ENCODE results near the gene OGFR.

Gene OGFR

DNA sequence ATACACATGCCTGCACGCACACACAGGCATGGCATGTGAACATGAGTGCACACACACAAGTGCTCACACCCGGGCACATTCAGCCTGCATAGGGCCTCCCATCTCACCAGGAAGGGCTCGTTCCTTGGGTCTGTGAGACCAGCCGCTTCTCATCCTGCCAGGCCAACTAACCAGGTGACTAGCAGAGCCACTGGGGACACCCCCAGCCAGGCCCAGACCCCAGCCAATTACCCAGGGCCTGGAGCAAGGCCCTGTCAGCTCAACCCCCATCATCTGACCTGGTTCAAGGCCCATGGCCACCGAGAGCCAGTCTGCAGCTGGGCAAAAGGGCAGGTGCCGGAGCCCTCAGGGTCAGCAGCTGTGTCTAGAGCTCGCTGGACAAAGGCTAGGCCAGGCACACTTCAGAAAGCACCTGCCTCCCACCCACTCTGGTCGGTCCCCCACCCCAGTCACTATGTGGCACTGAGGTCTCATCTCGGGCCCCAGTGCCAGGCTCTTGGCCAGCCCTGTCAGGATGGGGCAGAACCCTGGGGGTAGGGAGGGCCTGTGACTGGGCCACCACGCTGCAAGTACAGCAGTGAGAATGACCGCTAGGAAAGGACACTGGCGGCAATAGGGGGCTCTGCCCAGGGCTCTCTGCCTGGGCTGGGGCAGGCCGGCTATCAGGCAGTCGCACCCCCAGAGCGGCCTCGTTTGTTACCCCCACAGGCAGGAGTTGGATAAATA, 35.1 kb upstream of the OGFR start:
- no peak for DNase-seq (ENCODE audit: low read depth, low spot score)

DNA sequence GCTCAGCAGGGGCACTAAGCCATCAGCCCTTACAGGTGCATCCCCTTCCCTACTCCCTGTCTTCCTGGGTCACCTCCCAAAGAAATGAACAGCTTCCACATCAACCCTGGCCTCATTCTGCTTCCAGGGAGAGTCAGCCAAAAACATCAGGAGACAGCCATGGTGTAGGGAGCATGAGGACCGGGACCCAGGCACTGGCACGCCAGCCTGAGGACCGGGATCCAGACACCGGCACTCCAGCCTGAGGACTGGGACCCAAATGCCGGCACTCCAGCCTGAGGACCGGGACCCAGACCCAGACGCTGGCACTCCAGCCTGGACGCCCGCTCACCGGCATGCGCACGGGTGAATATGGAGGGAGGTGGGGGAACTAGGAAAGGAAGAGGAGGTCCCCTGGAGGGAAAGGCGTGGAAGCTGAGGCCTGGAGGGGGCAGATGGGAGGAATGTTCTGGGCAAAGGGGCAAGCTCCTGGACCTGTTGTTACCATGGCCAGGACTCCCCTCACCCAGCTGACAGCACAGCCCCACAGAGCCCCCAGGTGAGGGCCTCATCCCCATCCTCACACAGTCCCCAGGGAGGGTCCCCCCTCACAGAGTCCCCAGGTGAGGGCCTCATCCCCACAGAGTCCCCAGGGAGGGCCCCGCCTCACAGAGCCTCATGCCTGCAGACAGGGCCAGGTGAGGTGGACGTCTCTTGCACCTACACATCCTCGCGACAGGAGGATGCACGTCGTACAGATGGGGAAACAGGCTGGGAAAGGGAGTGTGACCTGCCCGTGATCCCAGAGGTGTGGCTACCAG, 34.3 kb upstream of the OGFR start:
- DNase-seq (ENCODE audit: low read depth, low spot score), result no peak

DNA sequence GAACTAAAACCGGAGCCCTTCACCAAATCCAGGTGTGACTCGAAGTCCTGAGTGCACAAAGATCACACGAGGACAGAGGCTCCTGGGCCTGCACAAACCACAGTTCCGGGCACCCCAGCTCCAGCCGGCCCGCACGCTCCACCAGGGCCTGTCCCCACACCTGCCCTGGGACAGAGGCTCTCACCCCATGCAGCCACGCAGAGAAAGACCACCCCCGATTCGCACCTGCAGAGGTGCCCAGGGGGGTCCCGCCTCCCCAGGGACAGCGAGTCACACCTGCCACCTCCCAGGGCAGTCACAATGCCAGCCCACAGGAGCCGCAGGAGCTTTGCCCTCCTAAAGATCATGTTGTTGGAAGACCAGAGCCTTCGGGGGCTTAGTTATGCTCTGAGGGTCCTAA, 33.7 kb upstream of the OGFR start:
- DNase-seq (ENCODE audit: low read depth, low spot score), result no peak

DNA sequence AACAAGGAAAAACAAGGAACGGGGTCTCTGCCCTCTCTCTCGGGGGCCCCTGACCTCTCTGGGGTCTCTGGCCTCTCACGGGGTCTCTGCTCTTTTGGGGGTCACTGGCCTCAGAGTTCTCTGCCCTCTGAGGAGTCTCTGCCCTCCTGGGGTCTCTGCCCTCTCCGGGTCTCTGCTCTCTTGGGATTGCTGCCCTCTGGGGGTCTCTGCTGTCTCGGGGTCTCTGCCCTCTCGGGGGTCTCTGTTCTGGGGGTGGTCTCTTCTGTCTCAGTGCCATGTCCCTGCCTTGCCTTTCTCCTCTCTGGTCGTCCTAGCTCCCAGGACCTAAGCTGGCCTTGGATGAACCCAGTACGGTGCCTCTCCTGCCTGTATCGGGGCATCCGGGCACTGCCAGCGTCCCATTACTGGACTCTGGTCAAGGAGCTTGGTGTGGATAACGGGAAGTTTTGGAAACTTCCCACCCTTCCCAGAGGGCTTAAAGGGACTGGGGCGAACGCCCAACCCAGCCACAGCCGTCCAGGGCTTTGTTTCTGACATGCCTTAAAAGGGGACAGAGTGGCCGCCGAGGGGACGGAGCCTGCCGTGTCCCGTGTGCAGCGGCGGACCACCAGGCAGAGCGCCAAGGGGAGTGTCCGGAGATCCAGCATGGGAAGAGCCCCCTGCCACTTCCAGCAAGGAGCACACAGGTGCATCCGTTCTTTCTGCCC, 33.1 kb upstream of the OGFR start:
- DNase-seq (ENCODE audit: low read depth, low spot score), result no peak

DNA sequence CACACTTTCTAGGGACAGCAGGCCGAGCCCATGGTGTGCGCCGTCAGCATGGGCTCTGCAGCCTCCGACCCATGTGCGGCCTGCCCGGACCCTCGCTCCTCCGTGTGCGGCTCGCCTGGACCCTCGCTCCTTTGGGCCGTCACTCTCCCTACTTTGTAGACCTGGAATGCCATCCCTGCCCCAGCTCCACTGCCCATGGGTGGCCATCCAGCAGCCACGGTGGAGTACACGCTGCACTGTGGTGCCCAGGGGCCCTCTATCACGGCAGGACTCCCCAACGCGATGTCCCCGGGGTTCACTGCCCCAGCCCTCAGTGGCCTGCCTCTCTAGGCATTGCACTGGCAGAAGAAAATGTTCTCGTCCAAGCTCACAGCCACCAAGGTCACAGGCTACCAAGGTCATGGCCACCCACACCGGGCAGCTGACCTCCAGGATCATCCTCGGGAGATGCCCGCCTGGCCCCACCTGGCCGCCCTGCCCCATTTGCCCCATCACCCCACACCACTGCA, 32.5 kb upstream of the OGFR start:
- DNase-seq (ENCODE audit: low read depth, low spot score), result no peak

DNA sequence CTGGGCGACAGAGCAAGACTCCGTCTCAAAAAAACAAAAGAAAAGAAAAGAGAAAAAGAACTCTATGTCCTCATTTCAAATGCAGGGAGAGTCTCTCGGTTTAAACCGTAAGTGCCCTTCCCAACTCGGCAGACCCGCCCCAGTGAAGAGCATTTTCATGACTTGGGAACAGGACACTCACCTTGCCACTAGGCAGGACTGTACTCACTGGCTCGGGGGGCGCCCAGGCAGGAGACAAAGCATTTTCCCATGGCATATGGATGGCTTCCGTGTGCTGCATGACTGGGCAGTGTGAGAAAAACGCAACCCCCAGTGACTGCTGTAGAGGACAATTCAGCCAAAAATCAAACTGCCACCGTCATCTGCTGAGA, 32.0 kb upstream of the OGFR start:
- no peak for DNase-seq (ENCODE audit: low read depth, low spot score)

DNA sequence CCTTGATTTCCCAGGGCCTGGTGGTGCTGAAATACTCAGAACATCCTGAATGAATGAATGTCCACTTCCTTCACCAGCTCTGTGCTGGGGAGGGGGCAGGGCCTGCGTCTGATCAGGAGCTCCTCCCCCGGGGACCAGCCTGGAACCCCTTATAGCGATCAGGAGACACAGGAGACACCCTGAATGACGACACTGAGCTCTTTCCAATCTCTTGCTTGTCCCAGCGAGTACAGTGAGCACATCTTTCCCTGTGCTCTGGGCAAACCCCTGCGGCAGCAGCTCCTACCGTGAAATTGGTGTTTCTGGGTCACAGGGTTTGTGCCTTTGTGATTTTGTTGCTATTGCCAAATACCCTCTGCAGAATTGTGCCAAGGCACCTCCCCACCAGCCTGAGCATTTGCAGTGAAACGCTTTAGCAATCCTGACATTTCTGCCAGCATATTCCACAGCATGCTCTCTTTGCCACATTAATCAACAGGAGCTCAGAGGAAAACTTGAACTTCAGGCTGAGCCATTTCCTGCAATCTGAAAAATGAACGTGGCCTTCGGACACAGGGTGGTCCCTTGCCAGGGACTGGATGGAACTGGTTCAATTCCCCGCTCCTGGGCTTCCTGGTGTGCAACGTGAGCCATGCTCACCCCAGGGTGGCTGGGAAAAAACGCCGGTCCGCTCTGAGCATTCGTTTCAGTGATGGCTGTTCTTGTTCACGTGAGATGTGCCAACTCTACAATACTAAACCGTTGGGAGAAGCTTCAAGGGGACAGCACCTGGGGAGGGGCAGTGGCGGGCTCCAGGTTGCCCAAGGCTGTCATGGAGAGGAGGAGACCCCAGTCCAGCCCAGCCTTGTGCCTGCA, 31.4 kb upstream of the OGFR start:
- no peak for DNase-seq (ENCODE audit: low read depth, low spot score)

DNA sequence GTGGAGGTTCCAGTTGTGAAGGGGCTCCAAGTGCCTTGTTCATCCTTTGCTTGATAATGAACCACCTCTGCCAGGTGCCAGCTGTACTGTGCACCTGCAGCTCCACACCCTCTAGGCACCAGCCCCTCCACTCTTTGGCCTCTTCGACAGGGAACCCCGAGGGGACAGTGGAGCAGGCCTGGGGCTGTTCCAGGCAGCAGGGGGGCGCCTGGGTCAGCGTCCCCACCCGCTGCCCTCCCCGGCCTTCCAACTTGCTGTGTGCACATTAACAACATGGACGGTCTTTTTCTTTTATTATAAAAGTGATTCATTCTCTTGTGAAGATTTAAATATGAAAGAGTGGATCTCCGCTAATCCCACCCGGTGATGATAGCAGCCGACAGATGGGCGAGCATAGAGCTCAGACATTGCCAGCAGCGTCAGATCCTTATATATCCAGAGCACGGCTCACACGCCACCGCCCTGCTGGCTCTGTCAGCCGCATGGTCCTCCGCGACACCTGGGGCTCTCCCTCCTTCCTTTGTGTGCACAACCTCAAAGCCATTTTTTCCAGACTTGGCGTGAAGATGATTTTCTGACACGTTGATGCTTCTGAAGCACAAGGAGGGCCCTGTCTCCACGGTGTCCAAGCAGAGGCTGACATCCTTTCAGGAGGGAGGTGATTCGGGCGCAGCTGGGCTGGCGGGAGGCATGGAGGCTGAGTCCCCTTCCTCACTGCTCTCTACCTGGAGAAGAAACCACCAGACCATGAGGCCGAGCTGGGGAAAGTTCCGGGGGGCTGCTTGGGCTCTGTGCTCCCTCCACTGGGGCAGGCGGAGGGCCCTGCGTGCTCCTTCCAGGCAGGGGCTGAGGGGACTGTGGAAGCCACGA, 30.6 kb upstream of the OGFR start:
- DNase-seq (ENCODE audit: low read depth, low spot score), result no peak

DNA sequence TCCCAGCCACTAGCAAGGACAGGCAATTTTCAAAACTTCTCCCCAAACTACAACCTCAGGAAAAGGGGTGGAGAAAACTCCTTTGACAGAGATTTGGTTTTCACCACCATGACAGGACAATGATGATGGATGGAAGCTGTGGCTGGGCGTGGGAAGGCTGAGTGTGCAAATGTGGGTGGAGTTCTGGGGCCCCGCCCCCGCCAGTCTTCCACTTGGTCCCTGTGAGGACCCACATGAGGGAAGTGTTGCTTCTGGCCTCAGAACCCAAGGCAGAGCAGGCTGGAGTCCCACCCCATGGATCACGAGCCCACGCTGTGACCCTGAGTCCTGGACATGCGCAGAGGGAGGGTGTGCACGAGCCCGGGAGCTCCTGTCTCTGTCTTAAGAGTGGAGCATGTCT, 29.9 kb upstream of the OGFR start:
- no peak for DNase-seq (ENCODE audit: low read depth, low spot score)

DNA sequence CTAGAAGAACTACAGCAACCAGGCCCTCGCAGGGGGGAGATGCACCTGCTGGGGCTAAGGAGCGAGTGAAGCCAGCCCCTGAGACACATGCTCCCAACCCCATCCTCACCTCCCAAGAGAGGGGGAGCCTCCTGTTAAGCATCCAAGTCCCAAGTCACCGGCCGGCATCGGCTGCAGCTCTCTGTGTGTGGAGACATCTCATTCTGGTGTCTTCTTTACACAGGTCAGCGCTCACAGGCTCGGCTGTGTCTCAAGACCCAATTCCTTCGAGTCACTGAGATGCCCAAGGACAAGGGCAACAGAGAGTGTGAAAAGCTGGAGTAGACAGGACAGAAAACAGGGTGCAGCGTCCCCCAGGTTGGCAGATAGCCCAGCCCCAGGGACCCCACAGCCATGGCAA, 29.4 kb upstream of the OGFR start:
- no peak for DNase-seq (ENCODE audit: low read depth, low spot score)

DNA sequence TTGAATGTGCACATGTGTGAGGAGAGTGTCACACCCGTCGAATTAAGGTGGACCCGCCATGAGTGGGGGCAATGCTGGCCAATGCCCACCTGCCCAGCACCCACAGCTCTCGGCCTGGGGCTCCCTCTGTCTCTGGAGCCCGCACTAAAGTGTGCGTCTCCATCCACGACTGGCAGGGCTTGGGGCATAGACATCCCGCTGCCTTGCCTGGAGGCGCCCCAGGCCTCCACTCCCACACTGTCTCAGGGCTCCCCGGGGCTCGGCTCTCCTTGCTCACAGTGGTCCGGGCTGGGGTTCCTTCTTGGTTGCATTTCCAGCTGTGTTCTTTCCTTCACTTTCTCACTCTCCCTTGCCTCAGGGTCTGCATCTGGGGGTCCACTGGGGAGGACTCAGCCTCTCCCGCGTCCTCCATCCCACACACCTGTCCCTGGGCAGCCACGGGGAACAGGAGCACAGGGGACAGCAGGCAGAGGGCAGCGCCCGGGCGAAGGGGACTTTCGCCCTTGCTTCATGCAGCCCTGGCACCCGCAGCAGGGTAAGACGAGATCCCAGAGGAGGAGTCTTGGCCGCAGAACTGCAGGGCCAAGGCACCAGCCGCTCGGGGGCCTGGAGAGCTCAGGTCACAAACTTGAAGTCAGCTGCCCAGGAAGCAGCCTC, 28.5 kb upstream of the OGFR start:
- no peak for DNase-seq (ENCODE audit: low read depth, low spot score)

DNA sequence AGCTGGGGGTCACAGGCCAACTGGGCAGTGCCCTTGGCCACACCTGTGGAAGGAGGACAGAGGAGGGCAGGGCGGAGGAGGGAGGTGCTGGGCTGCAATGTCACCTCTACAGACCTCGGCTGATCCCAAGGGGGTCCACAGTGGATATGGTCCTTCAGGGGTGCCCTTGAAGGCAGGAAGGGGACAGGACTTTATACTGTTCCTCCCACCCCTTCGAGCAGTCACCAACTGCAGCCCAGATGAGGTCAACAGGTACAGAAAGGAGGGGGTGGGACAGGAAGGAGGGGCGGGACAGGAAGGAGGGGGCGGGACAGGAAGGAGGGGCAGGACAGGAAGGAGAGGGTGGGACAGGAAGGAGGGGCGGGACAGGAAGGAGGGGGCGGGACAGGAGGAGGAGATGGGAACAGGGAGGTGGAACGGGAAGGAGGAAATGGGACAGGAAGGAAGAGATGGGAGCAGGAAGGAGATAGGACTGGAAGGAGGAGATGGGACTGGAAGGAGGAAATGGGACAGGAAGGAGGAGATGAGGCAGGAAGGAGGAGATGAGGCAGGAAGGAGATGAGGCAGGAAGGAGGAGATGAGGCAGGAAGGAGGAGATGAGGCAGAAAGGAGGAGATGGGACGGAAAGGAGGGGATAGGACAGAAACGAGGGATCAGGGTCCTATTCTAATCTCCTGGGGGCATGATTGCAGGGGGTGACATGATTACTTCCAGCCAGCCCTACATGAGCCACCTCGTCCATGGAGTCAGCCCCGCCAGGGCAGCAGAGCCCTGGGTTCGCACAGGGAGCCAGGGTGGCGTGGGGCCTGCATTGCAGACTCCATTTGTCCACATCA, 27.7 kb upstream of the OGFR start:
- peak; percentile 29 for DNase-seq (ENCODE audit: low read depth, low spot score)

DNA sequence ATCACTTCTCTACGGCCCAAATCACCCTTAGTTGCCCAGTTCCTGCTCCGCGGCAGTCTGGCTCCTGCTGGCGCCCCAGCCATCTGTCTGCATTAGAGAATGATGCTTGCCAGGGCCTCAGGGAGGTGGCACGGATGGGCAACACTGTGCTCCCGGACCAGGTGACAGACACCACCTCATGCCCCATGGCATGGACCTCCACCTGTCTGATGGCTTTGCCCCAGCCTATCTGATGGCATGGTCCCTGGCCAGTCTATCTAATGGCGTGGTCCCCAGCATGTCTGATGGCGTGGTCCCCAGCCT, 27.2 kb upstream of the OGFR start:
- no peak for DNase-seq (ENCODE audit: low read depth, low spot score)

DNA sequence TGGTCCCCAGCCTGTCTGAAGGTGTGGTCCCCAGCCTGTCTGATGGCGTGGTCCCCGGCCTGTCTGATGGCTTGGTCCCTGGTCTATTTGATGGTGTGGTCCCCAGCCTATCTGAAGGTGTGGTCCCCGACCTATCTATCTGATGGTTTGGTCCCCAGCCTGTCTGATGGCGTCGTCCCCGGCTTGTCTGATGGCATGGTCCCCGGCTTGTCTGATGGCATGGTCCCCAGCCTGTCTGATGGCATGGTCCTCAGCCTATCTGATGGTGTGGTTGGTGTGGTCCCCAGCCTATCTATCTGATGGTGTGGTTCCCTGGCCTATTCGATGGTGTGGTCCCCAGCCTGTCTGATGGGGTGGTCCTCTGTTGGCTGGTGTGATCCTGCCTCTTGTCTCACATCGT, 26.6 kb upstream of the OGFR start:
- no peak for DNase-seq (ENCODE audit: low read depth, low spot score)

DNA sequence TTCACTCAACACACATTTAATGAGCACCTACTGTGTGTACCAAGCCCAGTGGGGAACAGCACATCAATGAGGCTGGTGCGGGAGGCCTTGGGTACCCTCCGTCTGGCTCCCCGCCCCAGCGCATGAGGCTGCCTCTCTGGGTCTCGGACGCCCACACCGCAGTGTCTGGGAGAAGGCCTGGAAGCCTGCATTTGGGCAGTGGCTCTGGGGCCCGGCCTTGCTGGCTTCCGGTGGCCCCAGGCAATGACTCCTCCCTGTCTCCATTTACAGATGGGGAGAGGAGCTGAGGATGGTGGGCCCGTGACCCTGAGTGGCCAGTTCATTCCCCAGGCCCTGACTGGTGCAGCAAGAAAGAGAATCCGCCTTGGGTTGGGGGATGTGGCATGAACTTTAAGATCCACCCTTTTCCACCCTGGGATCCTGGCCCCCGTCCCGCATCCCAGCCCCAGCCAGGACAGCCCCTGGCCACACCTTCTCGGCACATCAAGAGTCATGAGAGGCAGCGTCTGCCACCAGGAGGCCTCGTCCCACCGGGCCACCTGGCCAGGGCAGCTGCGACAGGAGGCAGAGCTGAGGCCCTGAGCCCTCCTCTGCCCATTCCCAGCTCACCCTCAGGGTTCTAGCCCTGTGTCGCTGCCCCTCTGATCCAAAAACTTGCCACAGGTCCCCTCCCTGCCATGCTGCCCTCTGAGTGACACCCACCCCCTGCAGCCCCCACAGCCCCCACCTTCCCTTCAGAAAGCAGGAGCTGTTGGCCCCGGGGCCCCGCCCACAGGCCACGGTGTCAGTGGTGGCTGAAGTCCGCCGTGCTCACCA, 25.8 kb upstream of the OGFR start:
- no peak for DNase-seq (ENCODE audit: low read depth, low spot score)

DNA sequence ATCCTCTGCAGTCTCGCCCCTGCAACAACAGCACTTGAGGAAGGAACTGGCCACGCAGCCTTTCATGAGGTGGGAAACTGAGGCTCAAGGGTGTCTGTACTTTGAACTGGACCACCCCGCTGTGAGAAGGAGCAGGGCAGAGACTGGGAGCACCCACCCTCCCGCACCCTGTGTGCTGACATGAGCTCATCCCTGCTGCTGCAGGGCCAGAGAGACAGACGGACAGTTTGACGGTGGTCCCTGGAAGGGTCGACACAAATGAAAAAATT, 25.3 kb upstream of the OGFR start:
- DNase-seq (ENCODE audit: low read depth, low spot score), result no peak

DNA sequence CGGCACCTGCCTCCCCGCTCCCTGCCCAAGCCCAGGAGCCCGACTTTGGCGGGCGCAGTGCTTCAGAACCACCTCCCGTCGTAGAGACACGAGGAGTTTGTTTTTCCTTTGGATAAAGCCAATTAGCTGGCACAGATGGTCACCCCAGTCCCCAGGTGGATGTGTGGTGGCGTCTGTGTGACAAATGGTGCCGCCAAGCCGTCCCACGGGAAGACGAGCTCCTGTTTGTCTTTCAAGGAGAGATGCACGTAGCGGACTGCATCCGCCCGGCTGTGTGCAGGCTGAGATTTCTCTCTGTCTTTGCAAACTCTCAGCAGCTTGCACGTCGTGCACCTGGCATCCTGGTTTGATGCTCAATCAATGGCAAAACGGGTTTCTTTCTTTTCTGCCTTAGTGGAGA, 24.4 kb upstream of the OGFR start:
- DNase-seq (ENCODE audit: low read depth, low spot score), result no peak

DNA sequence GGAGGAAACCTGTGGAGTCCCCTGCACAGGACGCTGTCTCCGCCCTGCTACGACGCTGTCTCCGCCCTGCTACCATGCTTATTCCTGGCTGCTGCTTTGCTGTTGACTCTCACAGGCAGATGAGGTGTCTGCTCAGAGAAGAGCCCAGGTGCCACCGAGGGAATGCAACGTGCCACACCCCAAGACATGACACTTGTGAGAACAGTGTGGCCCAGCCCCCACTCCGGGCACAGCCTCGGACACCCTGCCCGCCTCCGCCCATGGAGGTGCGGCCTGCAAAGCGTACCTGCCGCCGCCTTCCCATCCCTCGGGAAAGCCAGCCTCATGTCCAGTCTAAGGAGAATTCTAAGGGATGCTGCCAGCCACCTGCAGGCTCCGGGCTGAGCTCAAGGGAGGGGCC, 23.9 kb upstream of the OGFR start:
- no peak for DNase-seq (ENCODE audit: low read depth, low spot score)

All from activated CD4-positive, CD25-positive, alpha-beta regulatory T cell treated with anti-CD3 and anti-CD28 coated beads, Interleukin-2, amount 50 U/mL, for 16 hours (primary cell).